ENCODE data around the gene CALCOCO1. TPM values are rescaled to one million over a fixed set of nuclear protein-coding genes. Genes with fewer than 3 reads are reported as not detected.

Gene CALCOCO1
- total RNA-seq, 2 donors from 2014 or later = 39.0 to 79.8 TPM

DNA sequence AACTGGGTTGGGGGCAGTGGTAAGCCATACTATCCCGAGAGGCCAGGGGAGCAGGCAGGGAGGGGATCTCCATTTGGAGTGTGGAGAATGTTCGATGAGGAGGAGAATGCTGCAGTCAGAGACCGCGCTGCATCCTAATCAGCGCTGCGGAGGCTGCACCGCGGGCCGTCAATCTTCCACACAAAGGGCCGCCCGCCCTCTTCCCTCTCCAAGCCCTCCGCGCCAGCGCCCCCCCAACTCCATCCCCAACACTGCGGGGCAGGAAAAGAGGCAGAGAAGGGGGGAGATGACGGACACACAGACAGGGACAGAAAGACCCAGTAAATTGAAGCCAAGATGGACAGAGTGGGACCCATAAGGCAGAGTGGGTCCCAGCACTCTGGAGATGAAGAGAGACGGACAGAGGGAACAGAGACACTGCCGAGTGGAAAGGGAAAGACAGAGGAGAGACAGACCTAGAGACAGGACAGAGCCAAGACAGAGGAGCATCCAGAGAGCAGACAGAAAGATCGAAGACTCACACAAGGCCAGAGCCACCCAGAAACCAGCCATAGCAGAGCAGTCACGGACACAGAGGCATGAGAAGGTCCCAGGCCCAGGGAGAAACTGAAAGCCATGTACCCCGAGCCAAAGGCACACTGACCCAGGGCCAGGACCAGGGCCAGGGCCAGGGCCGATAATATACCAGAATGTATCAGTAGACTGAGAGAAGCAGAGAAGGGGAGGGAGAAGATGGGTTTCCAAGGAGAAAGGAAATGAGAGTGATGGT lies 21.0 kb upstream of the CALCOCO1 start:
- Mint-ChIP-seq H3K27me3 (peaks cover 27 to 35% of the 10 kb centered on the region in 2 donors), H3K36me3 (no peaks in the 10 kb centered on the region), H3K27ac (no peak overlapping the region), H3K4me3 (no peak overlapping the region), H3K9me3 (no peaks in the 10 kb centered on the region), H3K4me1 (ENCODE audit: low read depth in 2 of 2) (peaks cover 15 to 16% of the 10 kb centered on the region in 2 donors)
- ATAC-seq (no peak), DNase-seq (ENCODE audit: low spot score) (no peak)

DNA sequence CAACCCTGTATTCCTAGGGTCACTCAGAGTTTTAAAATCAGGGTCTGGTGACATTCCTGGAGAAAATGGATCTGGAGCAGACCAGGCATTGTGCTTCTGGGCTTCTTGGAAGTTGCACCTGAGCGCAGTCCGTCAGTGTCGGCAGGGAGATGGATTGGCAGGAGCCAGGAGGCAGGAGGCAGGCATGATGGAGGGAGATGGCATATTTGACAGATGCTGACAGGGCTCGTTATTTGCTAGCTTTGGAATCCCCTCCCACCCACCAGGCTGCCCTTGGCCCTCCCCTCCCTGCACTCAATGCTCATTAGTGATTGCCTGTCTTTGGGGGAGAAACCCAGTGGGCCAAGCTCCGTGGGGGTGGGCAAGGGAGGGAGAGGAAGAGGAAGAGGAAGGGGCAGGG lies 19.8 kb upstream of the CALCOCO1 start:
- peaks cover 15 to 16% of the 10 kb centered on the region in 2 donors for H3K4me1 Mint-ChIP-seq (ENCODE audit: low read depth in 2 of 2)
- no peaks in the 10 kb centered on the region for H3K36me3 Mint-ChIP-seq
- H3K4me3 Mint-ChIP-seq = peak overlapping the region; percentile 33
- ATAC-seq = no peak
- H3K27ac Mint-ChIP-seq = no peak overlapping the region
- peaks cover 34 to 42% of the 10 kb centered on the region in 2 donors for H3K27me3 Mint-ChIP-seq
- no peak for DNase-seq (ENCODE audit: low spot score)
- no peaks in the 10 kb centered on the region for H3K9me3 Mint-ChIP-seq

DNA sequence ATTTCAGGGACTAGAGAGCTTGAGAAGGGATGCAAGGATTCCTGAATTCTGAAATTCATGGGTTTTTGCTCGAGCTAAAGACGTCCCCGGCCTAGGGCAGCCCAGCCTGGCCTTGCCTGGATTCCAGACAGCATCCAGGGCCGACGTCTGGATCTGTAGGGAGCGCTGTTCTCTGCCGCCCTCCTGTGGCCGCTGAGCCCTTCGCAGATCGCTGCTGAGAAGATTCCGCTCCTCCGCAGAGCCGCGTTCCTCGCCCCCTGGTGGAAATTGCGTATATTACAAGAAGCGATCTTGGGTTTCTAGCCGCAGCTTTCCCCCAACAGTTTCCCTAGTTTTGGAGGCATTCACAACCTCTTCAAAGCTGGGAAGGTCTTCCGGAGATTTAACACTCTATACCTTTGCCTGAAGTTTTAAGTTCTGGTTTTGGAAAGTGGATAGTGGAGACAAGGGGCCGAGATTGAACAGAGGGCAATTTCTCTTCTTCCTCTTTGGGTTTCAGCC lies 19.4 kb upstream of the CALCOCO1 start:
- Mint-ChIP-seq H3K36me3 (no peaks in the 10 kb centered on the region), H3K4me3 (peak overlapping the region; percentile 33)

DNA sequence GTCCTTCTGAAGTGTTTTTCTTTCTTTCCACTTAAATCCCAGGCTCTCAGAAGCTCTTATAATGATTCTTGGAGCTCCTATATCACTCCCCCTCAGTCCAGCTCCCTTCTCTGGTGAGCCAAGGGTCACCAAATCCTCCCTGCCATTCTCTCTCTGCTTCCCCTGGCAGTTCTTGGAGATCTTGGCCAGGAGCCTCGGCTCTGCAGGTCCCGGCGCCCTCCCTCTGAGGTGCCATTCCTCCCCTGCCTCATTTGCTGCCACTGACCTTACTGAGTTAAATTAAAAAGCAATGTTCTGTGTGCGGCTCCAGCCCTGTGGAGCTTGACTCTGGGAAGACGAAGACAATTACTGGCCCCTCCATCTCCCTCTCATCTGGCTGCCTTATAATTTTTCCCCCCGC lies 17.5 kb upstream of the CALCOCO1 start:
- Mint-ChIP-seq H3K27me3 (peaks cover 32 to 42% of the 10 kb centered on the region in 2 donors), H3K4me3 (no peak overlapping the region), H3K4me1 (ENCODE audit: low read depth in 2 of 2) (peaks cover 15 to 16% of the 10 kb centered on the region in 2 donors), H3K9me3 (no peaks in the 10 kb centered on the region), H3K36me3 (no peaks in the 10 kb centered on the region), H3K27ac (no peak overlapping the region)
- DNase-seq (ENCODE audit: low spot score) (no peak), ATAC-seq (no peak)

More for the DNA sequence above, 19.4 kb upstream of the CALCOCO1 start:
- ATAC-seq (peak; percentile 76 to 90), DNase-seq (ENCODE audit: low spot score) (peak; percentile 88)
- Mint-ChIP-seq H3K4me1 (ENCODE audit: low read depth in 2 of 2) (peaks cover 15 to 16% of the 10 kb centered on the region in 2 donors), H3K9me3 (no peaks in the 10 kb centered on the region), H3K27me3 (peaks cover 34 to 42% of the 10 kb centered on the region in 2 donors), H3K27ac (no peak overlapping the region)

DNA sequence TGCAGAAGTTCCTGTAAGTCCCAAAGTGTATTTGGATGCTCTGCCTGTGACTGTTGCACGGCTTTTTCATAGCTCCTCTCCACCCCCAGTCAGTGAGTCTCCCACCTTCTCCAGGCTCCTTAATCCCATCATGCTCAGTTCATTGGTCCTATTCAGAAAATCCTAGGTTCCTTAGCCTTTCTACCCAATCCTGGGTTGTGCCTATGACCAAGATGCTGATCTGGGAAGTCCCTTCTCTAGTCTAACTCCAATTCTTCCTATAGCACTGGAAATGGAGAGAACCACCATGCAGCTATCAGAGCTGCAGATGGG lies 16.8 kb upstream of the CALCOCO1 start:
- Mint-ChIP-seq H3K9me3 (no peaks in the 10 kb centered on the region), H3K4me1 (ENCODE audit: low read depth in 2 of 2) (peaks cover 18% of the 10 kb centered on the region in 2 donors), H3K27me3 (peaks cover 36 to 47% of the 10 kb centered on the region in 2 donors), H3K27ac (no peak overlapping the region), H3K36me3 (no peaks in the 10 kb centered on the region), H3K4me3 (no peak overlapping the region)
- DNase-seq (ENCODE audit: low spot score) (no peak), ATAC-seq (no peak)

DNA sequence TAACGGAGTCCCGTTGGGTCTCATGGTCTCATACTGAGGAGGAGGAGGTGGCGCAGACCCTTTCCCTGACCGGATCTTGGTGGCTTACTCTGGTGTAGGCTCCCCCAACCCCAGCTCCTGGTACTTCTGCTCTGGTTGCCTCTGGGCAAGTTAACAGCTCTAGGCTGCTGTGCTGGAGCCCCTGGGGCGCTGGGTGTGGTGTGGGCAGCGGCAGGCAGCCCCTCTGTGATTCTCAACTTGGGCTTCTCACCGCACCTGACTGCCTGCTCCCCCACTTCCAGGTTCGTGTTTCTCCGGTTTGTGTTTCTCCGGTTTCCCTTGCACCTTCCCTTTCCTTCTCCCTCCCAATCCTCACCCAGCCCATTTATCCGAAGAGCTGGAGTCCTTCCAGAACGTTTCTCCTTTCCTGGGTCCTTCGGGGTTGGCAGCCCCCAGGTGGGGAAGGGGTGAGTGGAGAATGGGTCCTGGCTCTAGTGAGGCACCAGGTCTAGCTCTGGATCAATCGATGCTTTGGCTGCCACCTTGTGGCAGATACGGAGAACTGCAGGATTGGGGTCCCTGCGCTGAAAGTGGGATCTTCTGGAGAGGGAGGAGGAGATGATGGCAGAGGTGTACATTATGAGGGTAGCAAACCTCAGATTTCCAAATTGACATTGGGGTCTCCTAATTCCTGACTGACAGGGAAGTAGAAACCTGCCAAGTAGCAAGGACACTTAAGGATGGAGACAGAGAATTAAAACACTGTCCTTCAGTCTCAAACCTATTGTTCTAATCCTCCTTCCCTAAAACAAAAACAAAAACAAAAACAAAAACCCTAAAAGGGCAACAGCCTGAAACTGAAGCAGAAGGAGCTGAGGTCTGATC lies 16.2 kb upstream of the CALCOCO1 start:
- Mint-ChIP-seq H3K9me3 (no peaks in the 10 kb centered on the region), H3K36me3 (no peaks in the 10 kb centered on the region), H3K27me3 (peaks cover 40 to 53% of the 10 kb centered on the region in 2 donors), H3K27ac (no peak overlapping the region), H3K4me3 (peak overlapping the region; percentile 38), H3K4me1 (ENCODE audit: low read depth in 2 of 2) (peaks cover 23 to 24% of the 10 kb centered on the region in 2 donors)
- peak; percentile 63 to 75 for ATAC-seq
- DNase-seq (ENCODE audit: low spot score) = peak; percentile 76

DNA sequence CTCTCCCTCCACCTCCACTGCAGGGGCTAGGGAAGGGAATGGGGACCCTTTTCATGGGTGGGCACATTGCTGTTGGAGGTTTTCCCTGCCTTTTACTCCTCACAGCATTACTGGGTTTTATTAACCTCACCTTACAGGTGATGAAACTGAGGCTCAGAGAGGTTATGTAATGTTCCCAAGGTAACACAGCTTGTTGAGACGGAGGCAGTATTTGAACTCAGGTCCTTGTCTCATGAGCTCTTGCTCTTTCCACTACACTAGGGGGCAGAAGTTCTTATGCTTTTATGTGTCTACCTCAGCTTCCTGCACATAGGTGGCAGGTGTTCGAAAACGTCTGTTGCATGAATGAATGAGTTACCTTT lies 12.9 kb upstream of the CALCOCO1 start:
- Mint-ChIP-seq H3K36me3 (no peaks in the 10 kb centered on the region), H3K27me3 (peaks cover 43 to 67% of the 10 kb centered on the region in 2 donors), H3K9me3 (no peaks in the 10 kb centered on the region), H3K4me3 (no peak overlapping the region), H3K27ac (no peak overlapping the region), H3K4me1 (ENCODE audit: low read depth in 2 of 2) (peaks cover 9 to 14% of the 10 kb centered on the region in 2 donors)
- ATAC-seq (no peak), DNase-seq (ENCODE audit: low spot score) (no peak)

DNA sequence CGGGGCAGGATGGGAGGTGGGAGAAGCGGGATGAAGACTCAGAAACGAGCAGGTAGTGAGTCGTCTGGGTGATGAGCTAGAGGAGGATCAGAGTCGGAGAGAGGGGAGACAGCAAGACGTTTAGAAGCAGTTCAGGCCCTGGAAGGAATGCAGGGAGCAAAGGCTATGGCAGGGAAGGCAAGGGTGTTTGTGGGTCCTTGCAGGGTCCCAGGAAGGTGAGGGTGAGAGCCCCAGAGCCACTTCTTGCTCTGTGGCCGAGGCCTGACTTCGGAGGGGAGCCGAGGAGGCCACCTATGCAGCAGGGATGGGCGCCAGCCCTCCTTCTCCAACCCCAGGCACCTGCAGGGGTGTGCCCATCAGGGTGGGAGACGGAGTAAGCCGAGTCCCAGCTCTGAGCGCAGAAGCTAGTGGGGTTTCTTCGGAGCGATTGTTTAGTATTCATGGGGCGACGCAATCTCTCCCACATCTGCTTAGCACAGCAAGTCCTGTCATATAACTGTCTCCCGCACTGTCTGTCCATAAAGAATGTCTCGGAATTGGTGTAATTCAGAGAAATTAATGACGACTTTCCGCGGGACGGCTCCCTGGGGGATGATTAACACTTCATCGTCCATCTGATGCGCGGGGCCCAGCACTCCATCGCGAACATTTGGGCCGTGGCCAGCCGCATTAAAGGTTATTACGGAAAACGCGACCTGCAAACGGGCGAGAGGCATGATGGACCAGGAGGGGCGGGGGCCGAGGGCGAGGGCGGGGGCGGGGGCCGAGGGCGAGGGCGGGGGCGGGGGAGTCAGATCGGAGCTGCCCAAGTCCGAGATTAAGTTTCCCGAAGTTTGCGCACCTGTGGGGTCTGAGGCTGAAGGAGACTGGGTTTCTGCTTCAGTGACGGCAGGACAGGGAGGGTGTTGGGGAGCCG lies 12.2 kb upstream of the CALCOCO1 start:
- H3K4me1 Mint-ChIP-seq (ENCODE audit: low read depth in 2 of 2) = peaks cover 9 to 14% of the 10 kb centered on the region in 2 donors
- no peaks in the 10 kb centered on the region for H3K9me3 Mint-ChIP-seq
- peaks cover 48 to 67% of the 10 kb centered on the region in 2 donors for H3K27me3 Mint-ChIP-seq
- DNase-seq (ENCODE audit: low spot score) = no peak
- ATAC-seq = no peak
- H3K36me3 Mint-ChIP-seq = no peaks in the 10 kb centered on the region
- H3K27ac Mint-ChIP-seq = no peak overlapping the region
- peak overlapping the region; percentile 47 for H3K4me3 Mint-ChIP-seq

DNA sequence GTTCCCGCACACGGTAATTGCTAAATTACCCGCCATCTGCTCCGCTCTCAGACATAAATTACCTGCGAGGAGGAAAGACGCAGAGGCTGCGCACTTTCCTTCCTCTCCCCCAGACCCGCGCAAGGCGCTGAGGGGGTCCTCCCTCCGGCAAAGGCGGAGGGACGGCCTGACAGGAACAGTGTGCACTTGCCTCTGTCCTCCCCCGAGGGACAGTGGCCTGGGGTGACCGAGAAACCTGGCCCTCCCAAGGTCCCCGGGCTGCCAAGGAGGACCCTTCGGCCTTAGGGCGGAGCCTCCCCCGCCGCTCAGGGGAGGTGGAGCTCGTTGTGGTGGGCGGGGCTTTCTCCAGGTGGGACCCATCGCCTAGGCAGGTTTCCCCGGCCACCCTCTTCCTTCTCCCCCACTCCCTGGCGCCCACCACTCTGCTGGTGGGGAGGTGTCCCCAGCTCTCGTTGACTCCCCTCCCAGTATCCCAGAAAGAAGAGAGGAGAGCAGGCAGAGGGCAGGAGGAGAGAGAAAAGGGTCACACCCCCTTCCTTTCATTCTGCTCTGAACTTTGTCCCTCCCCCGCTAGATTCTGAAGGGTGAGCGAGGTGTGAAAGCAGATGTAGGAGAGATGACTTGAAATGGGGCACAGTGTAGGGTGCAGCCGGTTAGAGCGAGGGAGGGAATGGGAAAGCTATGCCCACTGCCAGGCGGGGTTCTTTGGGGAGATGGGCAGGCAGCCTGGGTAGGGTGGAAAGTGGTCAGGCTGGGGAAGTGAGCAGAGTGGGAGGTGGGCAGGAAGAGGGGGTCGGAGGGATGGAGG lies 11.4 kb upstream of the CALCOCO1 start:
- Mint-ChIP-seq H3K4me3 (peak overlapping the region; percentile 47), H3K27me3 (peaks cover 49 to 58% of the 10 kb centered on the region in 2 donors), H3K36me3 (no peaks in the 10 kb centered on the region), H3K9me3 (no peaks in the 10 kb centered on the region), H3K4me1 (ENCODE audit: low read depth in 2 of 2) (peaks cover 9 to 13% of the 10 kb centered on the region in 2 donors), H3K27ac (no peak overlapping the region)
- DNase-seq (ENCODE audit: low spot score) (no peak), ATAC-seq (peak; percentile 34 to 46)

DNA sequence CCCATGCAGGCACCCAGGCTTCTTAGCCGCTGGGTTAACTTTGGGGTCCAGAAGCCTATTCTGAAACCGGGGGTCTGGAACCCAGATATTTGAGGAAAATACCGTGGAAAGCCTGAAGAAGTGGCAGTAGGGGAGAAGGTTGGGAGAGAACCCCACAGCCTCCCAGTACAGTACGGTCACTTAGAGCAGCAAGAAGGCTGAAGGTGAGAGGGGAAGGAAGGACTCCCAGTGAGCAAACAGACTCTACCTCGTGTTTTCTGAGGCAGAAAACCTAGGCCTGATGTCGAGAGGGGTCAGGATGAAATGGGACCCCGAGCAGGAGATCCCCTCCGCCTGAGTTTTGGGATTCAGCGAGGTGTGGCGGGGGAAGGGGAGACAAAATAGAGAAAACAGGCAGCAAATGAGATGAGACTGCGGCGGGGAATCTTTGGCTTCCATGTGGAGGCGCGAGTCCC lies 10.7 kb upstream of the CALCOCO1 start:
- peaks cover 9 to 10% of the 10 kb centered on the region in 2 donors for H3K4me1 Mint-ChIP-seq (ENCODE audit: low read depth in 2 of 2)
- no peak for ATAC-seq

DNA sequence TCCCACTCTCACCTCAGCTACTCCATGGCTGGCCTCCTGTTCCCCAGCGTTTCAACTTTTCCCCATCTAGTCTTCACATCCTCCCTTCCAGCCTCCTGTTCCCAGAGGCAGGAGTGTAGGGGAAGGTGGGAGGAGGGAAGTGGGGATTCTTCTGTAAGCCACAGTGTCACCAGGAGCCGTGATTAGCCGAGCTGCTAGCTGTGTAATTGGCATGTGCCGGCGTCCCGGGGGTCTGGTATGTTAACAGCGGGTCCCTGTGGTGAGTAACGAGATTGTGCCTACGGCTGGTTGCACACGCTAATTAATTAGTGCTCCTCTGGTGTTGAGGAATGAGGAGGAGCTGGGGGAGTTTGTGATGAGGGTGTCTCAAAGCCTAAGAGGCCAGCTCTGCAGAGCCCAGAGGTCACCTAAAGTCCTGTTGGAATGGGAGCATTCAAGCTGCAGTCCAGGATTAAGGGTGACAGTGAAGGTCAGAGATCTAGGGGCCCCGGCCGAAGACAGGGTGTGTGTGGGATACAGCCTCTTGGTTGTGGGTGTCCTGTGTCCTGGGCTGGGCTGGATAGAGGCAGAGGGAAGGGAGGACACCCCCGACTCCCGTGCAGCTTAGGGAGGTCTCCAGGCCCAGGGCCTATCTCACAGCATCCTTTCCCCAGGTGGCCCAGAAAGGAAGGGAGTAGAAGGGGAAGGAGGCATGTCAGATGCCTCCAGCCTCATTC lies 10.0 kb upstream of the CALCOCO1 start:
- Mint-ChIP-seq H3K36me3 (no peaks in the 10 kb centered on the region), H3K27ac (no peak overlapping the region), H3K4me3 (no peak overlapping the region), H3K9me3 (no peaks in the 10 kb centered on the region), H3K27me3 (peaks cover 43 to 48% of the 10 kb centered on the region in 2 donors), H3K4me1 (ENCODE audit: low read depth in 2 of 2) (peaks cover 9 to 10% of the 10 kb centered on the region in 2 donors)
- DNase-seq (ENCODE audit: low spot score) = no peak
- no peak for ATAC-seq

More for the DNA sequence above, 10.7 kb upstream of the CALCOCO1 start:
- peak overlapping the region; percentile 32 for H3K4me3 Mint-ChIP-seq
- H3K27me3 Mint-ChIP-seq = peaks cover 45 to 52% of the 10 kb centered on the region in 2 donors
- DNase-seq (ENCODE audit: low spot score) = no peak
- no peak overlapping the region for H3K27ac Mint-ChIP-seq
- H3K9me3 Mint-ChIP-seq = no peaks in the 10 kb centered on the region
- H3K36me3 Mint-ChIP-seq = no peaks in the 10 kb centered on the region

DNA sequence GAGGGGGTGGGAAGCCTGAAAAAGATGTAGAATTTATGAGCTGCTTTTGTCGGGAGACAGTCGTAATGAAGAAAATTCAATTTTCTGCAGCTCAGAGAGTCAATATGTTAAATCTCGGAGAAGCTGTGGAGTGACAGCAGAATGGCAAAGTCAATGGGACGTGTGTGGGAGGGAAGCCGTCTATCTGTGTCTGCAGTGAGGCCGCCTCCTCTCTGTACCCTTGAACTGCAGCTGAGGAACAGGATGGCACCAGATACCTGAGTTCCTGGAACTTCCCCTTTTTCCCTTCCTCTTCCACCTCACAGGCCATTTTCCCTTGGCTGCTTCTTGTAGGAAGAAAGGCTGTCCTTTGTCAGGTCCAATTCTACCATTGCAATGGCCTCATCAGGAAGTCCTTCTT lies 9.3 kb upstream of the CALCOCO1 start:
- ATAC-seq (no peak), DNase-seq (ENCODE audit: low spot score) (no peak)
- Mint-ChIP-seq H3K27ac (no peak overlapping the region), H3K27me3 (peaks cover 43 to 48% of the 10 kb centered on the region in 2 donors), H3K9me3 (no peaks in the 10 kb centered on the region), H3K4me3 (no peak overlapping the region), H3K4me1 (ENCODE audit: low read depth in 2 of 2) (peaks cover 9 to 10% of the 10 kb centered on the region in 2 donors), H3K36me3 (no peaks in the 10 kb centered on the region)
